Activated T-helper 1 cell treated with Interleukin-2 at 50 U/mL for 16 hours (primary cell): ENCODE measurements around the gene POGZ.
"Not testable (repeated sequence)": the region's sequence is repeated elsewhere in the genome, so short reads cannot be mapped to it uniquely, and the experiment has no call there.

Experiments
- DNase-seq: peaks from one replicate; pipeline ENCODE4 v3.0.0-alpha.2; 2020; ENCODE audit warnings: low read depth

The POGZ gene

GRCh38 chr1:151478140-151478812 lies 19.0 kb upstream of the POGZ start:
- DNase-seq, result no peak

- DNase-seq, result no peak
Observed at GRCh38 chr1:151477066-151477465, 17.8 kb upstream of the POGZ start.

- no peak for DNase-seq
Observed at GRCh38 chr1:151476083-151476482, 16.8 kb upstream of the POGZ start.

- no peak for DNase-seq
Observed at GRCh38 chr1:151475175-151475574, 15.9 kb upstream of the POGZ start.

- DNase-seq, result no peak
Observed at GRCh38 chr1:151474745-151475144, 15.5 kb upstream of the POGZ start.

GRCh38 chr1:151472856-151473731 lies 13.8 kb upstream of the POGZ start:
- DNase-seq, result no peak

- DNase-seq, result no peak
Observed at GRCh38 chr1:151465026-151465425, 5.7 kb upstream of the POGZ start.

- DNase-seq, result no peak
Observed at GRCh38 chr1:151461694-151462093, 2.4 kb upstream of the POGZ start.

- peak; percentile 34 for DNase-seq
Observed at GRCh38 chr1:151458802-151459330, 428 bp downstream of the POGZ start.

- peak; percentile 64 for DNase-seq
Observed at GRCh38 chr1:151457911-151458801, 1.1 kb downstream of the POGZ start.

- no peak for DNase-seq
Observed at GRCh38 chr1:151455966-151456365, 3.3 kb downstream of the POGZ start.

GRCh38 chr1:151455231-151455630 lies 4.1 kb downstream of the POGZ start:
- DNase-seq, result no peak

- DNase-seq, result no peak
Observed at GRCh38 chr1:151447696-151448095, 11.6 kb downstream of the POGZ start.

GRCh38 chr1:151444783-151445177 lies 14.5 kb downstream of the POGZ start:
- no peak for DNase-seq

- DNase-seq, result peak; percentile 17
Observed at GRCh38 chr1:151443846-151444782, 15.2 kb downstream of the POGZ start.

- not testable (repeated sequence) for DNase-seq
Observed at GRCh38 chr1:151437396-151437795, 21.9 kb downstream of the POGZ start.

- no peak for DNase-seq
Observed at GRCh38 chr1:151436985-151437384, 22.3 kb downstream of the POGZ start.

- no peak for DNase-seq
Observed at GRCh38 chr1:151435174-151435573, 24.1 kb downstream of the POGZ start.

GRCh38 chr1:151433827-151434226 lies 25.5 kb downstream of the POGZ start:
- DNase-seq, result not testable (repeated sequence)

GRCh38 chr1:151428068-151428467 lies 31.2 kb downstream of the POGZ start:
- no peak for DNase-seq

- no peak for DNase-seq
Observed at GRCh38 chr1:151425103-151425502, 34.2 kb downstream of the POGZ start.
